HL-60 (cell line): ENCODE measurements around the gene C16orf86.

Experiments used
- DNase-seq, 2 experiments: peaks; one replicate each; pipeline ENCODE4 v3.0.0-alpha.2; 2010 to 2020; ENCODE audit warnings: low read depth in 1 of 2, low spot score in 1 of 2
- H3K27ac ChIP-seq: fragments of 250-450 bp; sonication (Bioruptor Pico); replicated peaks from 2 replicates; pipeline ENCODE4 v1.5.1; 2020; ENCODE audit warnings: mild to moderate bottlenecking, moderate library complexity
- H3K27me3 ChIP-seq: fragments of 250-450 bp; sonication (Bioruptor Pico); 2 replicates; pipeline ENCODE4 v1.5.1; 2021; ENCODE audit warnings: mild to moderate bottlenecking, moderate library complexity; ENCODE audit not compliant: insufficient read depth, poor library complexity, severe bottlenecking
- H3K4me3 ChIP-seq: replicated peaks from 2 replicates; pipeline ENCODE4 v1.5.1; 2011; ENCODE audit warnings: mild to moderate bottlenecking, control low read depth, low read length; ENCODE audit not compliant: insufficient read depth
- CTCF ChIP-seq: IDR thresholded peaks from one replicate; pipeline ENCODE4 v1.5.1; 2011; ENCODE audit warnings: low read length, control low read depth, inconsistent platforms; ENCODE audit not compliant: insufficient read depth
- GABPA ChIP-seq: IDR thresholded peaks from 2 replicates; pipeline ENCODE4 v1.6.1; 2012; ENCODE audit warnings: low read depth
- POLR2AphosphoS5 ChIP-seq: IDR thresholded peaks from 2 replicates; pipeline ENCODE4 v1.6.1; 2012; ENCODE audit warnings: low read depth
- REST ChIP-seq: IDR thresholded peaks from 2 replicates; pipeline ENCODE4 v1.6.1; 2012; ENCODE audit warnings: low read depth; ENCODE audit not compliant: insufficient replicate concordance
- SPI1 ChIP-seq: IDR thresholded peaks from 2 replicates; pipeline ENCODE4 v1.6.1; 2012; ENCODE audit warnings: low read depth, mild to moderate bottlenecking, borderline replicate concordance

The C16orf86 gene

GRCh38 chr16:67716097-67716496 lies 49.5 kb downstream of the C16orf86 start:
- Histone ChIP-seq H3K4me3 (no peak overlapping the region), H3K27ac (no peak overlapping the region), H3K27me3 (no peaks in the 10 kb centered on the region)
- TF ChIP-seq REST (no peak), POLR2AphosphoS5 (no peak), GABPA (no peak), CTCF (no peak), SPI1 (no peak)
- DNase-seq, result peak in 1 of 2 experiments; percentile 11
